Measurements from ENCODE around the gene PRC1.

GRCh38 chr15:90989040-90989768 is 5.1 kb downstream of the PRC1 start:
- TF ChIP-seq CTCF (conservative IDR thresholded peaks at IDR 0.05 in 1 of 2, IDR thresholded peaks at IDR 0.05 in 1 of 2; ENCODE audit: extremely low read depth in 1 of 2, insufficient read depth in 1 of 2, low read depth in 1 of 2, low read length in 2 of 2) (no peak), EZH2 (IDR thresholded peaks at IDR 0.05; ENCODE audit: borderline replicate concordance, low read length) (no peak)
